ENCODE data around the gene IVL. TPM values are rescaled to one million over a fixed set of nuclear protein-coding genes. Genes with fewer than 3 reads are reported as not detected.

IVL gene
- total RNA-seq, 1 donor from 2014 or later = not detected

DNA sequence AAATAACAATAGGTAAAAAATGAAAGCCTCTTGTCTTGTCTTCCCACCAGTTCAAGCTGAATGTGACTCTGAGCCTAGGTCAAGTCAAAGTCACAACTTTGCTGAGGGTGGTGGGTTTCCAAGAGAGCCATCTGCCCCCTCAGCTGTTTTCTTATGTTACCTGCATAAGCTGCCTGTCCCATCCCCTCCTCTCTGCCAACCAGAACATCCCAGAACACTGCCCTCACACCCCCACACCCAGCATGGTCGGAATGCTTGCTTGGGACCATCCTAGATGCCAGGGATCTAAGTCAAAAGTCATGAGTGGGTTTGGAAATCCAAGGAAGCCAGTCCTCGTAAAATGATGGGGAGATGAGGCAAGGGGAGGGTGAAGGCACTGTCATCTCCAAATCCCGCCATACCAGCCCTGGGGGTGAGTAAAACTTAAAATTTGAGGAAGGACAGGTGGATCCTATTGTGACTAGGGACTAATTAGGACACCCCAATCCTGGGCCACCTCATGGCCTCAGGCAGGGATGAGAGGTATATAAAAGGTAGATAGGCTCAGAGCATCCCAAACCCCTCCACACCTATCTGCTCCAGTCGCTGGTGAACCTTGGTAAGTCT, 38.4 kb downstream of the IVL start, which contains the start of gene SPRR5:
Gene SPRR5, plus strand, starts transcription at position 556 of the 606 bp plus-strand sequence. CDS start 1,349 bp downstream, outside the sequence.
- DNase-seq (ENCODE audit: low read depth) = no peak

GRCh38 chr1:152951711-152952110, 43.4 kb downstream of the IVL start:
- no peak for DNase-seq (ENCODE audit: low read depth)

DNA sequence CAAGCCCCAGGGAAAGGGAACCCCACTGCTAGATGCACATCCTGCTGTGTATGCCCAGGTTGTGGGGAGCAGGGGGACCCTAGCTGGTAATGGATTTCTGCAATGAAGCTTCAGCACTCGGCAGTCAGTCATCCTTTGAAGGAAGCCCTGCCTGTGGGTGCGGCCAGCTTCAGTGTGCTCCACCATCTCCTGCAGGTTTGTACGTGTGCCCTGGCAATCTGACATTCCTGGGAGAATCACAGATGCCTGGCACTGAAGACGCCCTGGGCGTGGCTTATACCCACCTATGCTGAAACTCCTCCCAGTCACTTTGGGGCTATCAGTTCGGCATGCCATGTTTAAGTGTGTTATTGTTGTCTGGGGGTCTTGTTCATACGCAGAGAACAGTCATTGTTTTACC, 45.4 kb downstream of the IVL start:
- DNase-seq (ENCODE audit: low read depth) = no peak

- no peak for DNase-seq (ENCODE audit: low read depth)
Observed at GRCh38 chr1:152954436-152954835, 46.1 kb downstream of the IVL start.

- DNase-seq (ENCODE audit: low read depth) = no peak
Observed at GRCh38 chr1:152957561-152957960, 49.2 kb downstream of the IVL start.

- no peak for DNase-seq (ENCODE audit: low read depth)
Observed at GRCh38 chr1:152959273-152959672, 50.9 kb downstream of the IVL start.

DNA sequence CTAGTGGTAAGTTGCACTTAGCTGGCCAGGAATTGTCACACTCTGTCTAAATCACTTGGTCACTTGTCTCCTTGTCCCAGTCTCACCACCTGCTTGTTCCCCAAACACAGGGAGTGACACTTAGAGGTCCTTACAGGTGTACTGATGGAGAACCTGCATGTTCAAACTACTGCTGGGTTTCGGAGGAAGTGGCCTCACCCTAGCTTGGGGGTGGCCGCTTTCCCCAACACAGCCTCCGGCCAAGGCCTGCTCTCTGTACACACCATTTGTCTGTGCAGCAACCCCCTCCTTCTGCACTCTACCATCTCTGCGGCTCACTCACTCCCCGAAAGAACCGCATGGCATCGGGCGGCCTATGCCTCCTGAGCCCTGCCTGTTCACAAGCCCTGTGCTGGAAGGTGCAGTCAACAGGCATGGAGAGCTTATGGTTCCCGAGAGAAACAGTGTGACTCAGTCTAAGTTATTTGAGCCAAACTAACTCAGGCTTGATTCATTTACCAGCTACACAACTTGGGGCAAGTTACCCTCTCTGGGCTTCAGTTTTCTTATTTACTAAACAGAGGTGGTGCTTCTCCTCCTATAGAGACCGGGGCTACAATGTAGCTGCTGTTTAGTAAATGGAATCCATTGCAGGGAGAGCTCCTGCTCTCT, 51.6 kb downstream of the IVL start:
- no peak for DNase-seq (ENCODE audit: low read depth)

- DNase-seq (ENCODE audit: low read depth) = no peak
Observed at GRCh38 chr1:152960452-152961044, 52.2 kb downstream of the IVL start.

Other genes starting within 250 kb of the IVL start
- not detected in 2 replicates for gene LCE2D, start 245.2 kb upstream of the IVL start, total RNA-seq
- gene LCE2C, start 233.3 kb upstream of the IVL start, total RNA-seq = not detected in 2 replicates
- gene LCE2B, start 222.4 kb upstream of the IVL start, total RNA-seq = not detected in 2 replicates
- not detected in 2 replicates for gene LCE2A, start 210.2 kb upstream of the IVL start, total RNA-seq
- gene LCE4A, start 200.4 kb upstream of the IVL start, total RNA-seq = not detected in 2 replicates
- not detected in 2 replicates for gene KPRP, start 150.5 kb upstream of the IVL start, total RNA-seq
- gene LCE1F, start 133.4 kb upstream of the IVL start, total RNA-seq = not detected in 2 replicates
- gene LCE1E, start 122.3 kb upstream of the IVL start, total RNA-seq = not detected in 2 replicates
- not detected in 2 replicates for gene LCE1D, start 111.8 kb upstream of the IVL start, total RNA-seq
- gene LCE1C, start 101.9 kb upstream of the IVL start, total RNA-seq = not detected in 2 replicates
- gene LCE1B, start 96.6 kb upstream of the IVL start, total RNA-seq = not detected in 2 replicates
- gene LCE1A, start 81.1 kb upstream of the IVL start, total RNA-seq = not detected in 2 replicates
- not detected in 2 replicates for gene LCE6A, start 65.7 kb upstream of the IVL start, total RNA-seq
- gene LCE7A, start 48.5 kb upstream of the IVL start, total RNA-seq = not detected in 2 replicates
- not detected in 2 replicates for gene SMCP, start 30.2 kb upstream of the IVL start, total RNA-seq
- gene SPRR5, start 38.7 kb downstream of the IVL start, total RNA-seq = not detected in 2 replicates
- gene SPRR4, start 62.1 kb downstream of the IVL start, total RNA-seq = not detected in 2 replicates
- not detected in 2 replicates for gene SPRR1A, start 75.5 kb downstream of the IVL start, total RNA-seq
- gene SPRR3, start 93.2 kb downstream of the IVL start, total RNA-seq = not detected in 2 replicates
- gene SPRR1B, start 122.7 kb downstream of the IVL start, total RNA-seq = not detected in 2 replicates
- gene SPRR2D, start 132.6 kb downstream of the IVL start, total RNA-seq = not detected in 2 replicates
- gene SPRR2A, start 149.0 kb downstream of the IVL start, total RNA-seq = not detected in 2 replicates
- not detected in 2 replicates for gene SPRR2B, start 163.1 kb downstream of the IVL start, total RNA-seq
- not detected in 2 replicates for gene SPRR2E, start 186.0 kb downstream of the IVL start, total RNA-seq
- not detected in 2 replicates for gene SPRR2F, start 205.0 kb downstream of the IVL start, total RNA-seq
- gene SPRR2G, start 242.3 kb downstream of the IVL start, total RNA-seq = not detected in 2 replicates